ENCODE measurements around the gene DGKI. TPM values are rescaled to one million over a fixed set of nuclear protein-coding genes. Genes with fewer than 3 reads are reported as not detected.

DGKI gene
- total and polyA plus RNA-seq, 2 donors (not counting 1 experiment from before 2014, with no cell fraction given), result 0.74 to 2.1 TPM

- H3K79me2 ChIP-seq (ENCODE audit: control insufficient read depth, insufficient read depth, low read length), result no peaks in the 10 kb centered on the region
- H3K27me3 ChIP-seq (ENCODE audit: control insufficient read depth, insufficient read depth, low read length), result no peaks in the 10 kb centered on the region
- no peaks in the 10 kb centered on the region for H3K4me1 ChIP-seq (ENCODE audit: control insufficient read depth, extremely low read depth, insufficient read depth, low read length)
These were observed 59.3 kb downstream of the DGKI start for GRCh38 chr7:137787301-137787976.

GRCh38 chr7:137778511-137778910 lies 68.3 kb downstream of the DGKI start:
- Histone ChIP-seq H3K4me2 (ENCODE audit: extremely low read depth, insufficient read depth, low read length) (no peak overlapping the region), H3K4me3 (replicated peaks in 1 of 4; ENCODE audit: control extremely low read depth in 1 of 4, insufficient read depth in 1 of 4, low read depth in 3 of 4, low read length in 4 of 4) (no peak overlapping the region), H3K4me1 (ENCODE audit: control insufficient read depth, extremely low read depth, insufficient read depth, low read length) (peaks cover 9% of the 10 kb centered on the region), H3K79me2 (ENCODE audit: control insufficient read depth, insufficient read depth, low read length) (no peaks in the 10 kb centered on the region), H3K9me3 (ENCODE audit: control insufficient read depth, insufficient read depth, low read depth, low read length) (no peaks in the 10 kb centered on the region), H3K36me3 (ENCODE audit: control insufficient read depth, insufficient read depth, low read length) (no peaks in the 10 kb centered on the region), H3K27me3 (ENCODE audit: control insufficient read depth, insufficient read depth, low read length) (no peaks in the 10 kb centered on the region), H3K27ac (ENCODE audit: insufficient read depth, low read length) (no peak overlapping the region), H4K20me1 (ENCODE audit: control insufficient read depth, extremely low read depth, insufficient read depth, low read length) (no peaks in the 10 kb centered on the region), H2AFZ (ENCODE audit: low read length) (no peak overlapping the region), H3K9ac (ENCODE audit: insufficient read depth, low read length) (no peak overlapping the region)
- no peak for DNase-seq (ENCODE audit: low read depth in 2 of 2)
- TF ChIP-seq CTCF (conservative IDR thresholded peaks at IDR 0.05 in 1 of 2, IDR thresholded peaks at IDR 0.05 in 1 of 2; ENCODE audit: low read depth in 1 of 2, low read length in 2 of 2), result no peak
- no peak for TF ChIP-seq EZH2 (IDR thresholded peaks at IDR 0.05; ENCODE audit: low read length, missing control alignments)

More at GRCh38 chr7:137787301-137787976, 59.3 kb downstream of the DGKI start:
- Histone ChIP-seq H3K9ac (ENCODE audit: insufficient read depth, low read length) (no peak overlapping the region), H3K27ac (ENCODE audit: insufficient read depth, low read length) (no peak overlapping the region), H3K4me2 (ENCODE audit: extremely low read depth, insufficient read depth, low read length) (no peak overlapping the region), H3K36me3 (ENCODE audit: control insufficient read depth, insufficient read depth, low read length) (no peaks in the 10 kb centered on the region), H3K9me3 (ENCODE audit: control insufficient read depth, insufficient read depth, low read depth, low read length) (no peaks in the 10 kb centered on the region), H2AFZ (ENCODE audit: low read length) (no peak overlapping the region), H4K20me1 (ENCODE audit: control insufficient read depth, extremely low read depth, insufficient read depth, low read length) (no peaks in the 10 kb centered on the region), H3K4me3 (replicated peaks in 1 of 4; ENCODE audit: control extremely low read depth in 1 of 4, insufficient read depth in 1 of 4, low read depth in 3 of 4, low read length in 4 of 4) (no peak overlapping the region)
- DNase-seq (ENCODE audit: low read depth in 2 of 2), result no peak
- TF ChIP-seq CTCF (conservative IDR thresholded peaks at IDR 0.05 in 1 of 2, IDR thresholded peaks at IDR 0.05 in 1 of 2; ENCODE audit: low read depth in 1 of 2, low read length in 2 of 2) (no peak), EZH2 (IDR thresholded peaks at IDR 0.05; ENCODE audit: low read length, missing control alignments) (no peak)

GRCh38 chr7:137774793-137775201 lies 72.0 kb downstream of the DGKI start:
- Histone ChIP-seq H3K4me1 (ENCODE audit: control insufficient read depth, extremely low read depth, insufficient read depth, low read length) (peaks cover 20% of the 10 kb centered on the region), H4K20me1 (ENCODE audit: control insufficient read depth, extremely low read depth, insufficient read depth, low read length) (no peaks in the 10 kb centered on the region), H3K4me3 (replicated peaks in 1 of 4; ENCODE audit: control extremely low read depth in 1 of 4, insufficient read depth in 1 of 4, low read depth in 3 of 4, low read length in 4 of 4) (no peak overlapping the region), H2AFZ (ENCODE audit: low read length) (no peak overlapping the region), H3K27me3 (ENCODE audit: control insufficient read depth, insufficient read depth, low read length) (no peaks in the 10 kb centered on the region), H3K36me3 (ENCODE audit: control insufficient read depth, insufficient read depth, low read length) (no peaks in the 10 kb centered on the region), H3K4me2 (ENCODE audit: extremely low read depth, insufficient read depth, low read length) (no peak overlapping the region), H3K79me2 (ENCODE audit: control insufficient read depth, insufficient read depth, low read length) (no peaks in the 10 kb centered on the region), H3K9ac (ENCODE audit: insufficient read depth, low read length) (no peak overlapping the region), H3K27ac (ENCODE audit: insufficient read depth, low read length) (no peak overlapping the region), H3K9me3 (ENCODE audit: control insufficient read depth, insufficient read depth, low read depth, low read length) (no peaks in the 10 kb centered on the region)
- DNase-seq (ENCODE audit: low read depth in 2 of 2), result peak; percentile 16 to 69
- TF ChIP-seq CTCF (conservative IDR thresholded peaks at IDR 0.05 in 1 of 2, IDR thresholded peaks at IDR 0.05 in 1 of 2; ENCODE audit: low read depth in 1 of 2, low read length in 2 of 2) (no peak), EZH2 (IDR thresholded peaks at IDR 0.05; ENCODE audit: low read length, missing control alignments) (no peak)
